GM18868 (cell line): Measurements from ENCODE around the gene KDM2B.
"Not testable (repeated sequence)": the region's sequence is repeated elsewhere in the genome, so short reads cannot be mapped to it uniquely, and the experiment has no call there.

Experiments
- ATAC-seq: cut with Tn5 transposase; IDR thresholded peaks from one replicate; pipeline ENCODE4 v1.9.1; 2021; ENCODE audit warnings: mild to moderate bottlenecking, moderate library complexity; ENCODE audit not compliant: unreplicated experiment

The KDM2B gene

DNA sequence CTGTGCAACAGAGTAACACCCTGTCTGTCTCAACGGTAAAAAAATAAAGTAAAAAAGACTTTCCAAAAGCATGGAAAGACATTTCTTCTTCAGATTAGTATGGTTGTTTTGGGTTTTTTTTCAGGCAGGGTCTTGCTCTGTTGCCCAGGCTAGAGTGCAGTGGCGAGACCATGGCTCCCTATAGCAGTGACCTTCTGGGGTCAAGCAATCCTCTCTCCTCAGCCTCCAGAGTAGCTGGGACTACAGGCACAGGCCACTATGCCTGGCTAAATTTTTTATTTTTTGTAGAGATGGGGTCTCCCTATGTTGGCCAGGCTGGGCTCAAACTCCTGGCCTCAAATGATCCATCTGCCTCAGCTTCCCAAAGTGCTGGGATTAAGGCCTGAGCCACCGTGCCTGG, 72.8 kb downstream of the KDM2B start:
- no peak for ATAC-seq

DNA sequence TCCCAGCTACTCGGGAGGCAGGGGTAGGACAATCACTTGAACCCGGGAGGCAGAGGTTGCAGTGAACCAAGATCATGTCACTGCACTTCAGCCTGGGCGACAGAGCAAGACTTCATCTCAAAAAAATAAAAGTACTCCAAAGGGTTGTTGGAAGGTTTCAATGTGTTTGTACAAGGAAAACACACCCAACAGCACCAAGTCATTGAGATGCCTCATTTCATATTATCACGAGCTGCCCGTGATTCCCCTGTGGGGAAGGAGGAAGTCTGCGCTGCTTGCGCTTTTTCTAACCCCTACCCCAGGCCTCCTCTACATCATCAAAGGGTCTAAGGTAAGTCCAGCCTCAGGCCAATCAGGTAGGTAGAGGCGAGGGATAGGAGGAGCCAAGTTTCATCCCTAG, 73.6 kb downstream of the KDM2B start:
- ATAC-seq, result no peak

DNA sequence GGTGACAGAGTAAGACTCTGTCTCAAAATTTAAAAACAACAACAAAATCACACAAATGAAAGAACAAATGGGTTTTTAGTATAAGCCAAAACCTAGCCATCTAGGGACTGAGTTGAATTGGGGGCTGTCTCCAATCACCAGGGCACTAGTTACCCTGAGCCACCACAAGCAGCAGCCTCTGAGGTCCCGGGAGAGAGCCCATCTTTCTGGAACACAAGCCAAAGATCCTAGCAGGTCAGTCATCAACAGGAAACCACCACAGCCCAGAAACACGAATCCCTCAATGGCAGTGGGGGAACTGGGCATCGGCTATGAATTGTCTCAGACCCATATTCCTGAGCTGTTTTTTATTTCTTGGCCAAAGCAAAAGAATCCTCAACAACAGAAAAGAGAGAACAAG, 75.3 kb downstream of the KDM2B start:
- no peak for ATAC-seq

DNA sequence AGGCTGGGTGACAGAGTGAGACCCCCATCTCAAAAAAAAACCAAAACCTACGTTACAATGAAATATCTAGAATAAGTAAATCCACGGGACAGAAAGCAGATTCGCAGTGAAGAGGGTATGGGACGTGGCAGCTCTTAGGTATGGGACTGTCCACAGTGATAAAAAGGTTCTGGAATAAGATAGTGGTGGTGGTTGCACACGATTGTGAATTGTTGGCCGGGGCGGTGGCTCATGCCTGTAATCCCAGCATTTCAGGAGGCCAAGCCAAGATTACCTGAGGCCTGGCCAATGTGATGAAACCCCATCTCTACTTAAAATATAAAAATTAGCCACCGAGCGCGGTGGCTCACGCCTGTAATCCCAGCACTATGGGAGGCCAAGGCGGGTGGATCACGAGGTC, 76.3 kb downstream of the KDM2B start:
- ATAC-seq, result no peak

DNA sequence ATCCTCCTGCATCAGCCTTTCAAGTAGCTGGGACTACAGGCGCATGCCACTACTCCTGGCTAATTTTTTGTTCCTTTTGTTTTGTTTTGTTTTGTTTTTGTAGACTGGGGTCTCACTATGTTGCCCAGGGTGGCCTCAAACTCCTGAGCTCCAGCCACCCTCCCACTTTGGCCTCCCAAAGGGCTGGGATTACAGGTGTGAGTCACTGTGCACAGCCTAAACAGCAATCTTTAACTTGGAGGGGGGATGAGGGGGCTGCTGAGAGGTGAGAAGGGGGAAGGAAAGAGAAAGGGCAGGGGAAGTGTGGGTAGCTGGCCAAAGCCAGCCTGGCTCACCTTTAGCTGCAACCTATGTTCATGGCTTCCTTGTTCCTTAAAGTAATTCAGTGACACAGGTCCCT, 77.4 kb downstream of the KDM2B start:
- ATAC-seq, result no peak

DNA sequence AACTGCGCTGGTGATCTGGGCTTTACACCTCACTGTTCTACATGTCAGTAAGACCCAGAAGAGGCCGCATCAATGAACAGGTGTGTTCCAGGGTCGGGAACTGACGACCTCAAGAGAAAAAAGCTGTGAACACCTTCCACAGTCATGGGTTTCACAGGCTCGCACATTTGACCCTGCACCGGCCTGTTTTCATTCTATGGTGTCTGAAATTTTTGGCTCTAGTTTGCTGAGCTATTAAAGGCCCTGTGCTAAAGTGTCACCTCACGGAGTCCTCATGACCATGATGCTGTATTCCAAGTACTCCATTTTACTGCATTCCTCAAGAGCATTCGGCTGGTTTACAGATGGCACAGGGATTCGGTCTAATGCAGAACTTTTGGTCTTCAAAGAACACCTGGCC, 78.9 kb downstream of the KDM2B start:
- ATAC-seq, result no peak

DNA sequence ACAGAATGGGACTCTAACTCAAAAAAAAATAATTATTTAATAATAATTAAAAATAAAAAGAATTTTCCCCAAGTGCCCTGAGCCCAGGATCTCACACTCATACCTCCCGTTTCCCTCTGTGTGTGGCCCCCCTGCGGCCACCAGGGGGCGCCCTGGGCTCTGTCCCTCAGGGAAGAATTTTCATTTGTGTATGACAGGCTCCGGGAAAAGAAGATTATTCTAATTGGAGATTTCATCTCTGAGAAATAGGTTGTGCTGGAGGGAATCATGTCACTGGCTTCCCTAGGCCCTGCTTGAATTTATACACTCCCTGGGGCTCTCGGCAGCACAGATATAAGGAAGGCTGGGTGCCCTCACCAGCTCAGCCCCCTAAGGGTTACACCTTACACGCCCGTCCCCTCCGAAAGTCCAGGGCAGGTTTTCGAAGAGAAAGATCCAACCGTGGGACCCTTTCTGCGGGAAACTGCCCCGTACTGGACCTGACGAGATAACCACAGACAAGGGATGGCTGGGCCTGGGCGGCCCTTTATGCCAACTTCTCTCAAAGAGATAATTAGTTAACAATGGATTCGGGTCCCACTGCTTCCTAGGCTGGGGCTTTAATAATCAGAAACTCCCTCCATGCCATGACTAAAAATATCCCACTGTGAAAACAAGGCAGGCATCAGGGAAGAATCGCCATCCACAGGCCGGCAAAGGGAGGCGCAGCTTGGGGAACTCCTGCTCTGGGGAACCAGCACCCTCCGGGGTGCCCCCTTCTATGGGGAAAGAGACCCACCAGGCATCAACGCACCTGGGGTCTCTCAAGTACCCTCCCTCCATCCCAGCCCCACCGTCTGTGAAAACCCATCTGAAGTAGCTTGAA, 80.7 kb downstream of the KDM2B start:
- no peak for ATAC-seq

DNA sequence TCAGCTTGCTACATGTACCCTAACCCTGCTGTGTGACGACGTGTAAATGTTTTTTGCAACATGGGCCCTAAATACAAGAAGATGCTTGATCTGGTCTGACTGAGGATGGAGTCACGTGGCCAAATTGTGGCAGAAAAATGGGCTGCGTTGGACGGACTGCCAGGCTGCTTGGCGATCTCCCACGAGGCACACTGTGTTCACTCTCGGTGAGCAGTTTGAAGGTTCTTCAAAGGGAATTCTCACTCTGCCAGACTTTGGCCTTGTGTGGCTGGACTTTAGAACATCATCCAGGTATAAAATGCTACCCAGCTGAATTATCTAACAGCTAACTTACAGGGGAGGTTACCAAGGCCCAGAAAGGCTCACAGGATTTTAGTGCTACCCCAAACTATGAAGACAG, 85.1 kb downstream of the KDM2B start:
- no peak for ATAC-seq

DNA sequence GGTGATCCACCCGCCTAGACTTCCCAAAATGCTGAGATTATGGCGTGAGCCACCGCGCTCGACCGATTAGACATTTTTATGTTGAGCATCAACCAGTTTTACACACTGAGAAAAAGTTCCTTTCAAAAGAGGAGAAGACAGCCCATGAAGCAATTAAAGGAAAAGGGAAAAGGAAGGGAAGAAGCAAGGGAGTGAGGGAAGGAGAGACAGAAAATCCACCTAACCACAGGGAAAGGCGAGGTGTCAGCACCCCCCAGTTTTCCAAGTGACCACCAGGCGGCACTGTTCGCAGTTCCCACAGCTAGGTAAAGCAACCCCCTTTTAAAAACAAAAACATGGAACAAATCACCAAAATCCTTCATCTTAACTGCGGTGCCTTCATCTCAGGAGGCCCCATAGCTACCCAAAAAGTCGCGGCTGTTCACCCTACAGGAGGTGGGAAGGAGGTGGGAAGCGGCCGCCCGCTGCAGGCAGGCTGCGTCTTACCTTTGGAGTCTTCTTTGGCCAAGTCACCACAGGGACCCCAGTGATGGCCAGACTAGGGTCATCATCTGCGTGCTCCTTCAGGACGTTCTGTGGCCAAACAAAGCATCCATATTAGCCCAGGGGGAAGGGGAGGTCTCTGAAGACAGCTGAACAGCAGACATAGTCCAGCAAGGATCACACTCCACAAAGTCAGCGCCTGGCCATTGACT, 86.6 kb downstream of the KDM2B start:
- ATAC-seq, result no peak

DNA sequence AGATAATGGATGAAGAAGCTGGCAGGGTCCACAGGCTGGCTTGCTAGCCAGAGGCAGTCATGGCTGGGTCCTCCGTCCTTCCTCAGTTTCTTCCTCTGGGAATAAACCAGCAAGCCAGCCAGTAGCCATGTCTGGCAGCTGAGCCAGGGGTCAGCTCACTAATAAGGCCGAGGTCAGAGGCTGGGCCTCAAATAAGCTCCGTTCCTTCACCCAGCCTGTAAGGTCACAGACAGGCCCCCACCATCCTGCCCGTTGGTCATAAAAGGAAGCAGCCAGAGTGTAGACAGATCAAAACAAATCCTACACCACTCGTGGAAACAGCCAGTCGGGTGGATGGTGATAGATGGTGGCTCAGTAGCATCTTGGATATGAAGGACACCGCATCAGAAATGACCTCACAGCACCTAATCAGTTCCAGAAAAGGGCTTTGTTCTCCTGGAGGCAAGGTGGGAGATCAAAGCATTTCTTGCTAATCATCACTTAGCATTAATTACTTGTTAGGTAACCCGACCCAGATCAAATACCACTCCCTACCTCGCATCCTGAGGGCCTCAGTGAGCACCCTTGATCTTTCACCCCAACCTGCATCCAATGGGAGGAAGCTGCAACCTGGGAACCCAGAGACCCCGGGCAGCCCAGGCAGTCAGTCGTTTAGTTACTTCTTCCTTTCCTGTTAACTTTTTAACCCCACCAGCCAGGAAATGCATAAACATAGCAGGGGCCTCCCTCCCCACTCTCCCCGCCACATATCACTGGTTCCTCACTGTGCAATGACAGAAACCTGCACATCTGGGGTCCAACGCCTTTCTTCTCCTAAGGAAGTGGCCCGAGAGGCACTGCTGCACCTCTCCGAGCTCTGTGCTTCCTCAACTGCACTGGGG, 90.2 kb downstream of the KDM2B start:
- ATAC-seq, result no peak

DNA sequence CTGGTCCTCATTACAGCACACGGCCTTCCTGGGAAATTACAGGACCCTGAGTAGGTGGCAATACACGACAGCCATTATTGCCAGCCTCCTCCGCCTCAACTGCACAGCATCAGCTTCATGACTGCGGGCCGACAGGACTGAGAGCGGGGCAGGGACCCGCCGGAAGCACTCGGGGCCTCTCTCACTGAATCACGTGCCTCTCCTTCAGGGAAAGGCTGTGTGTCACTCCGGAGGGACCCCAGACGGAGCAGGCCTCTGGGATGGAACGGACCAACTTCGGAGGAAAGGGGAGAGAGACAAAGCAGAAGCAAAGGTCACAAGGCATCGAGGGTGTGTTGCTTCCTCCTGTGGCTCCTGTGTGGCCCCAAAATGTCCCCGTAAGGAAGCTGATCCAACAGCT, 90.9 kb downstream of the KDM2B start:
- ATAC-seq, result no peak

DNA sequence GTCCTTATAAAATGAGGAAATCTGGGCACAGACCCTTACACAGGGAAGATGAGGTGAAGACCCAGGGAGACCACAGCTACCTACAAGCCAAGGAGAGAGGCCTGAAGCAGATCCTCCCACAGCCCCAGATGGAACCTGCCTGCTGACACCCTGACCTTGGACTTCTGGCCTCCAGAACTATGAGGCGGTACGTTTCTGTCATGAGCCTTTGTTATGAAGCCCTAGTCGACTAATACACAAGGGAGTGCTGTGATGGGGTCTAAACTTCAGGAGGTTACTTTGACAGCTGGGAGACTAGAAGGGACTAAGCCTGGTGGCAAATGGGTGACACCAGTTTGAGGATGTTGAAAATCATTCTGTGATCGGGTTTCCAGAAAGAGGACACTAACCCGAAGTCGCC, 95.9 kb downstream of the KDM2B start:
- no peak for ATAC-seq

DNA sequence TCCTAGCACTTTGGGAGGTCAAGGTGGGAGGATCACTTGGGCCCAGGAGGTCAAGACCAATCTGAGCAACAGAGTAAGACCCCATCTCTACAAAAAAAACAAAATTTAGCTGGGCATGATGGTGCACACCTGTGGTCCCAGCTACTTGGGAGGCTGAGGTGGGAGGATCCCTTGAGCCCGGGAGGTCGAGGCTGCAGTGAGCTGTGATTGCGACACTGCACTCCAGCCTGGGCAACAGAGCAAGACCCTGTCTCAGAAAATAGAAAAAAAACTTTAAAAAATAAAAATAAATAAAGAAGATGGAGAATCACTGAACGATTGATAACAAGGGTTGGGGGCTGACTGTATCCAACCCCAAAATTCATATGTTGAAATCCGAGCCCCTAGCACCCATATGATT, 96.3 kb downstream of the KDM2B start:
- not testable (repeated sequence) for ATAC-seq

DNA sequence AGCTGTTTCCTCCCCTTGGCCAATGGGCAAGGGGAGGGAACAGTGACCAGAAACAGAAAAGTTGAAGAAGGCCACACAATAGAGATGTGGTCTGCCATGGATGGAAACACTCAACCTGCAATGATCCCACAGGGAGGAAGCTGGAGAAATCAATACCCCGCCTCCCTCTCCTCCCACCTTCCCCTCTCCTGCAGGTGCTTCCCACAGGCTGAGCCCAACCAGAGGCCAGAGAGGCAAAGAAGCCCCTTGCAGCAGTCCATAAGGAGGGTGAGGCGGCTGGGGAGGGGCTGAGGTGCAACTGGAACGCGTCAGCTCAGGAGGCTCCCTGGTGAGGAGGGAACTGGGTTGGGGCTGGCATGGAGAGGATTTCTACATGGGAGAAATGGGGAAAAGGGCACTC, 96.9 kb downstream of the KDM2B start:
- ATAC-seq, result no peak

DNA sequence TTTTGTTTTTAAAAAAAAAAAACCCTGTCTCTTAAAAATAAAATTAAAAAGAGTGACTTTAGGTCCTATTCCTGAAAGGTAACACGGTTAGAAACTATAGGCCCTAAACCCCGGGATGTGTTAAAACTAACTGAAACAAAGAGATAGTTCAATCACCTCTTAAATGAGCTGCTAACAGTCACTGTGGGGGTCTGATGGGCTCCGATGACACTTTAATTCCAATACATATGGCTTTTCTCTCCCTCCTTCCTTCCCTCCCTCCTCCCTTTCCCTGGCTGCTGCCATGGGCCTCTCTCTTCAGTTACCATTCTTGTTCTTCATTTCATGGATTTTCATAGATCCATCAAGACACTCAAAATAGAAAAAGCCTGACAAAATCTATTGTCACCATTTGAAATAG, 104.3 kb downstream of the KDM2B start:
- ATAC-seq, result no peak

DNA sequence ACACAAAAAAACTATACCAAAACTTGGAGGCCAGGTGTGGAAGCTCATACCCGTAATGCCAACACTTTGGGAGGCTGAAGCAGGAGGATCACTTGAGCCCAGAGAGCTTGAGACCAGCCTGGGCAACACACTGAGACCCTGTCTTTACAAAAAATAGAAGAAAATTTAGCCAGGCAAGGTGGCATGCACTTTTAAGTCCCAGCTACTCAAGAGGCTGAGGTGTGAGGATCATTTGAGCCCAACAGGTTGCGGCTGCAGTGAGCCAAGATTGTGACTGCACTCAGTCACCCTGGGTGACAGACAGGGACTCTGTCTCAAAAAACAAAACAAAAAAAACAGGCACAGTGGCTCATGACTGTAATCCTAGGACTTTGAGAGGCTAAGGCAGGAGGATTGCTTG, 105.5 kb downstream of the KDM2B start:
- no peak for ATAC-seq

DNA sequence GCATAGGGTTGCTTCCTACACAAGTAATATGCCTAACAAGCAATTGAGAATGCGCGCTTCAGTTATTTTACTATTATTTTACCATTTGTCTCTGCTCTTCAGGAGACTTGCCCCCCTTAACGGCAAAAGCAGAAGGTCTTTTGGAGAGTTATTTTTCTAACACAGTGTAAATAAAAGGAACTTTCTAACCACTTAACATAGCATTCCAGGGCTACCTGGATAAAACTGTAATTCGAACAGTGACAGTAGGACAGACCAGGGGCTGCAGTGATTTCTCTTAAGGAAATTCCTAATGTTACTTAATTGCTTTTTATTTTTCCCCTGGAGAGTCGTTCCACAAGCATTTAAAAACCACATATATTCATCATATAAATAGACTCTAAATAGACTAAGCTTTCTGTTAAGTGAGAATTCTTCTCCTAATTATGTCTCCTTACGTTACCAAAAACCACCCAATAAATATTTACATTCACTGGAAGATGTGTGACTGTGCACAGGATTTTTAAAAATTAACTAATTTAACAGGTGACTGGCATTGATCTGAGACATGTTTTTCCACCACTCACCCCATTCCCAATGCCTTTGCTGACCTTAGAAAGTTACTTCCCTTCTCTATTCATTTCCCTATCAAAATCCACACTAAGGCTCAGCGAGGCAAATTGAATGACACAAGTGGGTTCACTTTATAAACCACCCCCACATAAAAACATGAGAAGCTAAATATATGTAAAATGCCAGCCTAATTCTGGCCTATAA, 108.5 kb downstream of the KDM2B start:
- ATAC-seq, result no peak

DNA sequence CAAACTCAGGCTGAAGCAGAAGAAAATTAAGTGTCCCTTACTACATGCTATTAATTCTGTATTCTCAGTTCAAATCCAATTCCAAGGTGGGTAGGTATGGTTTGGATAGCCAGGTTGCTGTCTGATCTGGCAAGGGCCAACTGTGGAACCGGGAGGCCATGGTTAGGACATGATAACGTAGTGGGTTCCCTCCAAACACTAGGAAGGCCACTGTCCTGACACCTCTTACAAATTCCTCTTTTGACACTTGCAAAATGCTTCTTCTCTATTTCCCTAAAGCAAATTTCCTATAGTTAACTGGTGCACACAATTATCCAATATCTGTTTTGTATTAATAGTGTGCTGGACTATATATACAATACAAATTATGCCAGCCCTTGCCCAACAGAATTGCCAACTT, 110.1 kb downstream of the KDM2B start:
- ATAC-seq, result no peak

DNA sequence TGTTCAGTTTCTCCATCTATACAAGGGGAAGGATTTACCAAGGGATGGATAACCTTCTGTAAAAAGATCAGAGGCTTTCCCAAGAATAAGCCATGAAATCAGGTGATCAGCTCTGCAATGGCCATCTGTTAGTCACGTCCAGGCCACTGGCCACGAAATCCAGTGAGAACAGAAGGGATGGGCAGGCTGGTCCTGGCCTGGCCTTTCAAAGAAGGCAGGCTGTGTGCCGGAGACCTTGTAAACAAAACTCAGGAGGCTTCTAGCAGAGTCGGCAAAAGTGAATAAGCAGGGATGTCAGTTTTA, 112.4 kb downstream of the KDM2B start:
- ATAC-seq, result no peak

DNA sequence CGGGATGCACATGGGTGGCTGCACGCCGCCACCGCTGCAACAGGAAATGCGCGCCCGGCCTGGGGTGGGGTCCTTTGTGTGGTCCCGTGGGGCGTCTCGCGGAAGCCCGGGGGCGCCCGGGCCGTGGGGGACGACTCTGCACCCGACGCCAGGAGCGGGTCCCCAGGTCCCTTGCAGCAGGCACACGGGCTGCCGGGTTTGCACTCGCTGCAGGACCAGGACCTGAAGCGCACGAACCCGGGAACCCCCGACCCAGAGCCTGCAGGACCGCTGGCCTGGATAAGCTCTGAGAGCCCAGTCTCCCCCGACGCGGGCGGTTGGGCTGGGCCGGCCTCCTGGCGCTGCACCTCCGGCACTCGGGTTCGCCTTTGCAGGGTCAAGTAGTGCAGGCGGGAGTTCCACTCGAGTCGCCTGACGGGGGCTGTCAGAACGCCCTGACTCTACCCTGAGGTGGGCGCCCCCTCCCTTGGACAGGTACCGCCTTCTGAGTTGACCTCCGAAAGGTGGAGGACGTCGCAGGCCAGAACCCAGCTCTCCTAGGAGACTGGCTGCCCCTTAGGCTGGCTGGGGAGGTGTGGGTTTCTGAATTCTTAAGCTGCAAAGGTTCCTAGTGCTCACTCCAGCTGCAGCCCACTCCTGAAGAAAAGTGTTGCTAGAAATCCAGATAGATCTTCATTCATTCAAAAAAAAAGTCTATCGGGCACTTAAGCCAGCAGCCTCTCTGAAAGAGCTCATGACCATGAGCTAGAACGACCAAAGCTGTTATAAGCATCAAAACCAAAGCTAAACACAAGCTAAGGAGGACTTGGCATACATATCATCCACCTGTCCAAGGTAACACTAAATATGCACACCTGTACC, 113.0 kb downstream of the KDM2B start:
- ATAC-seq, result no peak
